Cardiac muscle cell (in vitro differentiated cells and primary cell): ENCODE results near the gene ZC2HC1B. TPM values are rescaled to one million over a fixed set of nuclear protein-coding genes. Genes with fewer than 3 reads are reported as not detected.

Source experiments
- DNase-seq, 2 donors: peaks; one replicate each; pipeline versions ENCODE4 v3.0.0 to v3.0.0-alpha.2; 2010 to 2017; ENCODE audit warnings: low read depth in 1 of 2, low spot score in 1 of 2
- H3K27ac ChIP-seq: fragments of 200-600 bp; sonication (generic); 2 replicates; pipeline ENCODE4 v1.5.1; 2016
- H3K27me3 ChIP-seq: fragments of 200-600 bp; sonication (generic); 2 replicates; pipeline ENCODE4 v1.6.0; 2016; ENCODE audit warnings: control low read depth
- H3K36me3 ChIP-seq: fragments of 200-600 bp; sonication (generic); 2 replicates; pipeline ENCODE4 v1.5.1; 2016; ENCODE audit warnings: control low read depth
- H3K4me1 ChIP-seq: fragments of 200-600 bp; sonication (generic); 2 replicates; pipeline ENCODE4 v1.8.1; 2017; ENCODE audit warnings: low read depth, mild to moderate bottlenecking, mixed run types
- H3K4me3 ChIP-seq: fragments of 200-600 bp; sonication (generic); 2 replicates; pipeline ENCODE4 v1.5.1; 2016; ENCODE audit warnings: mild to moderate bottlenecking
- H3K9me3 ChIP-seq: fragments of 200-600 bp; sonication (generic); 2 replicates; pipeline ENCODE4 v1.5.1; 2017; ENCODE audit warnings: low read depth, mild to moderate bottlenecking, control low read depth
- polyA plus RNA-seq: library from polyadenylated mRNA; unstranded; fragments of >200 nt; fragmentation: Nextera tagmentation; extraction: Ambion mirVana; gene quantifications from 2 replicates; pipeline ENCODE4 v1.2.1, GENCODE V29; 2016
- total RNA-seq: library from RNA; depleted of rRNA; stranded (reverse); fragments of >200 nt; gene quantifications from 2 replicates; pipeline ENCODE4 v1.2.3, GENCODE V29; 2016
- TF ChIP-seq, protein P1 (sequence below): IDR thresholded peaks from 2 replicates; pipeline ENCODE4 v1.5.1; 2012; ENCODE audit warnings: low read depth, mild to moderate bottlenecking, low read length

The ZC2HC1B gene
- total and polyA plus RNA-seq, 2 experiments from 2014 or later: not detected

DNA sequence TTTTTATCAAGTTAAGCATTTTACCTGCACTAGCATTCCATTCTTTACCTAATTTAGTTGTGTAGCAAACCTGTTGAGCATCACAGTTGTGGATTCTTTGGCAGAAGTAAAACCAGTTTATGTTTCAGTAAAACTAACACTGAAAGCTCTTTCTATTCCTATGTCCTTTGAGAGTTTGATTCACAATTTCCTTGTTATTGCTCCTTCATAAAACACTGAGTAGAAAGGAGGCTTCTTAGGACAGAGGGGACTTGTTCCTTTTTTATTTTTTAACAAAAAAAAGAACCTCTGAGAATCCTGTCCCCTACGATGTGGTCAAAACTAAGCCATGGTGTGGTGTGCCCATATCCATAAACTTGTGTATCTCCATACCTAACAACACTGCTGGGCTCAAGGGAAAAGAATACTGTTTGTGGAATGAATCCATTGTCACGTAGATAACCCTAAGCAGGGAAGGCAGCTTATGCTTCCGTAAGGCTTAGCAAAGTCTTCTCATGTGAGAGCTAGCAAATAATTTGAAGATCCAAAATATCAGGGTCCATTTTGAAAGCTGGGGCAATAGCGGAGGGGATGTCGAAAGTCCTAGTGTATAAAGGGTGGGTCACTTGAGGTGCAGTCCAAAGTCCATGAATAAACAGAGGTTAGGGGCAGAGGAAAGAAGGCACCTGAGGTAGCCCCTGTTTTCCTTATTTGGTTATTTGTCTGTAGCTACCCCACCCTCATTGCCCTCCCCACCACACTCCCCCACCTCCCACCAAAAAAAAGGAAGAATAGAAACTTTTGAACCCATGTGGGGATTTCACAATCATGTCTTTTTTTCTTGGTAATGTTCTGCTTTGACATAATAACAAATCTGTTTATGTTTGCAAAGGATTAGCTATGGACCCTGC, 72.7 kb downstream of the ZC2HC1B start:
- no peak overlapping the region for H3K27ac ChIP-seq
- DNase-seq: peak in 1 of 2 donors; percentile 5
- H3K4me3 ChIP-seq: no peak overlapping the region
- H3K4me1 ChIP-seq: no peaks in the 10 kb centered on the region
- TF ChIP-seq, protein P1, sequence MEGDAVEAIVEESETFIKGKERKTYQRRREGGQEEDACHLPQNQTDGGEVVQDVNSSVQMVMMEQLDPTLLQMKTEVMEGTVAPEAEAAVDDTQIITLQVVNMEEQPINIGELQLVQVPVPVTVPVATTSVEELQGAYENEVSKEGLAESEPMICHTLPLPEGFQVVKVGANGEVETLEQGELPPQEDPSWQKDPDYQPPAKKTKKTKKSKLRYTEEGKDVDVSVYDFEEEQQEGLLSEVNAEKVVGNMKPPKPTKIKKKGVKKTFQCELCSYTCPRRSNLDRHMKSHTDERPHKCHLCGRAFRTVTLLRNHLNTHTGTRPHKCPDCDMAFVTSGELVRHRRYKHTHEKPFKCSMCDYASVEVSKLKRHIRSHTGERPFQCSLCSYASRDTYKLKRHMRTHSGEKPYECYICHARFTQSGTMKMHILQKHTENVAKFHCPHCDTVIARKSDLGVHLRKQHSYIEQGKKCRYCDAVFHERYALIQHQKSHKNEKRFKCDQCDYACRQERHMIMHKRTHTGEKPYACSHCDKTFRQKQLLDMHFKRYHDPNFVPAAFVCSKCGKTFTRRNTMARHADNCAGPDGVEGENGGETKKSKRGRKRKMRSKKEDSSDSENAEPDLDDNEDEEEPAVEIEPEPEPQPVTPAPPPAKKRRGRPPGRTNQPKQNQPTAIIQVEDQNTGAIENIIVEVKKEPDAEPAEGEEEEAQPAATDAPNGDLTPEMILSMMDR: no peak
- H3K36me3 ChIP-seq: no peaks in the 10 kb centered on the region
- H3K9me3 ChIP-seq: no peaks in the 10 kb centered on the region
- H3K27me3 ChIP-seq: no peaks in the 10 kb centered on the region

DNA sequence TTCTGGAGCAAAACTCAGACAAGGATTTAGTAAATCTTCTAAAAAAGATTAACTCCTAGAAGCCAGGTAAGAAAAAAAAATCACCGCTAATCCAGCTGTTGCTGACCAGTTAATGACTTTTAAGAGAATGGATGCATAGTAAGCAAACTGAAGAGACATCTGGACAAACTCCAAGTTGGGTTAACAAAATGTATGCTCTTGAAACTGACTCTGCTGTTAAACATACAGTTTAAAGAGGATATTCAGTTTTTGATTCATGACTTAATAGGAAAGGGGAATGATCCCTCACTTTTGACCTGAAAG, 73.3 kb downstream of the ZC2HC1B start:
- no peaks in the 10 kb centered on the region for H3K9me3 ChIP-seq
- H3K27ac ChIP-seq: no peak overlapping the region
- no peaks in the 10 kb centered on the region for H3K27me3 ChIP-seq
- H3K4me3 ChIP-seq: no peak overlapping the region
- no peaks in the 10 kb centered on the region for H3K4me1 ChIP-seq
- peak in 1 of 2 donors; percentile 22 for DNase-seq
- H3K36me3 ChIP-seq: no peaks in the 10 kb centered on the region
- TF ChIP-seq, protein P1: no peak

DNA sequence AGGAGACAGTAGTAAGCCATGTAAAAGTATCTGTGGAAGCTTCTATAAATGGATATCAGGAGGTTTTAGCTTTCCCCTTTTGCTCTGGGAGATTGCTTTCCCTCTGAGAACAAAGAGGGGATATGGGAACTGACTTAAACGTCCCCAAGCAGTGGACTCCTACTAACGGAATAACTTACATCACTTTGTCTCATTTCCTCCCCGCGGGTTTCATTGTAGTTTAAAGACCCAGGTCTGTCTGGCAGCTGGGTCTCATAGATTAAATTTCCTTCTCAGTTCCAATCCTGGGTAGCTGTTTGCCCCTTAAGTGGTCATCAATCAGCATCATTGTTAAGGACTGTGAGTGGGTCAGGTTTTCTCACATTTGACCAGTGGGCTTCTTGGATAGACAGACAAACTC, 75.1 kb downstream of the ZC2HC1B start:
- no peaks in the 10 kb centered on the region for H3K36me3 ChIP-seq
- no peak for DNase-seq
- H3K9me3 ChIP-seq: no peaks in the 10 kb centered on the region
- no peak overlapping the region for H3K27ac ChIP-seq
- H3K4me1 ChIP-seq: no peaks in the 10 kb centered on the region
- TF ChIP-seq, protein P1: no peak
- H3K4me3 ChIP-seq: no peak overlapping the region
- H3K27me3 ChIP-seq: no peaks in the 10 kb centered on the region

DNA sequence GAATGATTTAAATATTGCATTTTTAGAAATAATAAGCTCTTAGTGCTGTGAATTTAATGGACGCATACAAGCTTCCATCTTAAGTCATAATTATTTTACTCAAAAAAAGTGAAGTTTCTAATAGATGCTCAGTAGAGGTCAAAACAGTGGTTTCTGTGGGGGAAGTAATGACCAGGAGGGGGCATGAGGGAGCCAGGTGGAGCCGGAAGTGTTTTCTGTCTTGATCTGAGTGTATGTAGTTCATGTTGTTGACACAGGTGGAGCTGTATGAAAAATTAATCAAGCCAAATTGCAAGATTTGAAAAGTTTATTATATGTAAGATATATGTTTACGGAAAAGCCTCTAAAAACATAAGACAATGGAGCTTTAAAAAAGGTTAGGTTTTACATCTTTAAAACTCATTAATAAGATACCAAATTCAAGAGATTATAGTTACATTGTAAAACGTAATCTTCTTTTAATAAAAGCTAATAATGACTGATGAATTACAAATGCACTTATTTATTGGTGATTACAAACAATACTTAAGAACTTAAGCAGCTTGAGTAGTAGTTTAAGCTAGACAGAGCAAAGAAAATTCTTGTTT, 75.8 kb downstream of the ZC2HC1B start:
- DNase-seq: peak; percentile 58 to 59
- H3K27me3 ChIP-seq: no peaks in the 10 kb centered on the region
- no peak overlapping the region for H3K27ac ChIP-seq
- H3K4me3 ChIP-seq: no peak overlapping the region
- TF ChIP-seq, protein P1: peak; percentile 72
- no peaks in the 10 kb centered on the region for H3K36me3 ChIP-seq
- no peaks in the 10 kb centered on the region for H3K4me1 ChIP-seq
- H3K9me3 ChIP-seq: no peaks in the 10 kb centered on the region

DNA sequence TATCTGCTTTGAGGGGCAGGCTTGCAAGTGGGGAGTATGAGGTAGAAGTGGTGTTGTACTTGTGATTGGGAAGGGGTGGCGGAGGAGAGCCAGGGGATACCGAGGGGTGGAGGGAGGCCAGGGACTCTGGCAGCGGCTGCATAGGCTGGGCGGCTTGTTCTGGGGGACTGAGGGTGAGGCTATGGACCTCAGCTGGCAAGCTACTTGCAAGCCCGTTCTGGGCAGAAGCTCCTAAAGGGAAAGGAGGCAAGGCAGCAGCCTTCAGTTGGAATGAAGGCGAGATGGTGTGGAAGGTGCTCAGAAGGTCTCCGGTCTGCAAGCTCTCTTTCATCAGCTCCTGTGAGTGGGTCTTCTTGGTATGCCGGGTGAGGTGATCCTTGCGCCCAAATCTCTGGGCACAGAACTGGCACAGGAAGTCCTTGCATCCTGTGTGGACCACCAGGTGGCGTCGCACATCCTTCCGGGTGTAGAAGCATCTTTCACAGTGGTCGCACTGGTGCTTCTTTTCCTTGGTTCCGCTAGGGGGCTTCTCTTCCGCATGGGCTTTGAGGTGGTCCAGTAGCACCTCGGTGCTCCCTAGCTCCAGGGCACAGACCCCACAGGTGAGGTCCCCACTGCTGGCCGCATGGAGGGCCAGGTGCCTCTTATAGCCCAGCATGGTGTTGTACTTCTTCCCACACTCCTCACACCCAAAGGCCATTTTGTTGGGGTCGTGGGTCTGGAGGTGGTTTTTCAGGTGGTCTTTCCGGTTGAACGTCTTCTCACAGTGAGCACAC, 77.8 kb downstream of the ZC2HC1B start:
- Histone ChIP-seq H3K4me1 (no peaks in the 10 kb centered on the region), H3K36me3 (no peaks in the 10 kb centered on the region), H3K9me3 (no peaks in the 10 kb centered on the region), H3K27ac (no peak overlapping the region), H3K4me3 (no peak overlapping the region), H3K27me3 (no peaks in the 10 kb centered on the region)
- DNase-seq: peak; percentile 71 to 79
- TF ChIP-seq, protein P1: peak; percentile 71
